ENCODE data around the gene ARID1B. TPM values are rescaled to one million over a fixed set of nuclear protein-coding genes. Genes with fewer than 3 reads are reported as not detected.

ARID1B gene
- polyA plus RNA-seq, 1 experiment = 19.2 TPM

DNA sequence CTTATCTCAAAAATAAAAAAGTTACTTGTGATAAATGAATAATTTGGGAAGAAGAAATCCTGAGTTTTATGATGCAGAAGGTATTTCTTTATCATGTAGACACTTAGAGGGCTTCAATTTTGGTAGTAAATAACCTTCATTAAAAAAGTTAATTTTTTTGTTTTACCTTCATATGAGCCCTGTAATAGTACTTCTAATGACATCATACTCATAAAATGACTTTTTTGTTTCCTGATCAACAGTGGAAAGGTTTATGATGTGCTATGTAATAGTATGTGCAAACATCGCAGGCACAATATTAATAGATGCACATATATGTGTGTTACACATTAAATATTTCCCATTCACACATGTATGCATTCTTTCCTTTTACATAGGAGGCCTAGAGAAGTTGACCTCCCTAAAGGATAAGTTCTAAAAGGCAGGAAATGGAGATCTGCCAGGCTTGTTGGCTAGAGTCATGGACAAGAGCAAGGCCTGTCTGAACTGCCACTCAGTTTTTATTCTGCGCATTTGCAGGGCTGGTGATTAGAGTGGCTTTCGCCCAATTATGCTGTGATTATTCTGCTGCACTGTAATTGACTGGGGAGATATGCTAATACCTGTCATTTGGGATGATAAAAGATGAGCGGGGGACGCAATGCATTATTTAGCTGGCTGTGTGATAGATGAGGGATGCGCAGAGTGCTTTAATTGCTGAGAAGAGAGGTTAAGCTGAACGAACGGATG, 273.5 kb downstream of the ARID1B start:
- no peaks in the 10 kb centered on the region for H3K27me3 ChIP-seq (ENCODE audit: control insufficient read depth, insufficient read depth, low read length)
- POLR2A ChIA-PET = no interaction called here
- TF ChIP-seq, protein P1, sequence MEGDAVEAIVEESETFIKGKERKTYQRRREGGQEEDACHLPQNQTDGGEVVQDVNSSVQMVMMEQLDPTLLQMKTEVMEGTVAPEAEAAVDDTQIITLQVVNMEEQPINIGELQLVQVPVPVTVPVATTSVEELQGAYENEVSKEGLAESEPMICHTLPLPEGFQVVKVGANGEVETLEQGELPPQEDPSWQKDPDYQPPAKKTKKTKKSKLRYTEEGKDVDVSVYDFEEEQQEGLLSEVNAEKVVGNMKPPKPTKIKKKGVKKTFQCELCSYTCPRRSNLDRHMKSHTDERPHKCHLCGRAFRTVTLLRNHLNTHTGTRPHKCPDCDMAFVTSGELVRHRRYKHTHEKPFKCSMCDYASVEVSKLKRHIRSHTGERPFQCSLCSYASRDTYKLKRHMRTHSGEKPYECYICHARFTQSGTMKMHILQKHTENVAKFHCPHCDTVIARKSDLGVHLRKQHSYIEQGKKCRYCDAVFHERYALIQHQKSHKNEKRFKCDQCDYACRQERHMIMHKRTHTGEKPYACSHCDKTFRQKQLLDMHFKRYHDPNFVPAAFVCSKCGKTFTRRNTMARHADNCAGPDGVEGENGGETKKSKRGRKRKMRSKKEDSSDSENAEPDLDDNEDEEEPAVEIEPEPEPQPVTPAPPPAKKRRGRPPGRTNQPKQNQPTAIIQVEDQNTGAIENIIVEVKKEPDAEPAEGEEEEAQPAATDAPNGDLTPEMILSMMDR (IDR thresholded peaks at IDR 0.05; ENCODE audit: low read depth, low read length) = no peak
- H3K9me3 ChIP-seq (ENCODE audit: control insufficient read depth, insufficient read depth, low read length) = peaks cover 2% of the 10 kb centered on the region; the same call in 1 of the 2 replicates
- H3K27ac ChIP-seq (ENCODE audit: low read depth, low read length) = no peak overlapping the region
- no peak overlapping the region for H3K4me3 ChIP-seq (ENCODE audit: low read depth, low read length)
- CTCF ChIA-PET = interaction anchor here (0.6 to 1.5 kb wide), 2 partner anchors 116 to 1681 kb away, joined by 3 read pairs; no protein-coding TSS in a partner anchor
- DNase-seq (ENCODE audit: low read depth, low spot score) = no peak

DNA sequence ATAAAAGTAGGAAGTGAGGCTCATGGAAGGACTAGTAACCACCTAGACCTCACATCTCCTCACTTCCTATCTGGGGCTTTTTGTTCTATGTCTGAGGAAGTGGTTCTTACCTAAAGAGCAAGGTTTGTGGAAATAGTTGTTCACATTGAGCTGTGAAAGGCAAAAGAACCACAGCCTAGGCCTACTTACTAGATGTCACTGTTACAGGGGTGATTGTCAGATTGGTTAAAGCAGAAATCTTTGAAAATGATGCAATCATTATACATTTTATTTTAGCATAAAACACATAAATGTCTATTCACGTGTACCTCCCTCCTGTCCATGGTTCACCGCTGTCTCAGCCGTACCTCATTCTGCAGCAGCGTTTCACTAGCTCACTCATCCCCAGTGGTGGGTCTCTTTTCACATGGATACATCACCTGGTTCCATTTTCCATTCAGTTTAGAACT, 277.4 kb downstream of the ARID1B start:
- TF ChIP-seq, protein P1 (IDR thresholded peaks at IDR 0.05; ENCODE audit: low read depth, low read length) = no peak
- no peak for DNase-seq (ENCODE audit: low read depth, low spot score)
- H3K27me3 ChIP-seq (ENCODE audit: control insufficient read depth, insufficient read depth, low read length) = no peaks in the 10 kb centered on the region
- no peak overlapping the region for H3K27ac ChIP-seq (ENCODE audit: low read depth, low read length)
- POLR2A ChIA-PET = no interaction called here
- no peak overlapping the region for H3K4me3 ChIP-seq (ENCODE audit: low read depth, low read length)
- CTCF ChIA-PET = no interaction called here
- peaks cover 5% of the 10 kb centered on the region; the same call in 1 of the 2 replicates for H3K9me3 ChIP-seq (ENCODE audit: control insufficient read depth, insufficient read depth, low read length)

DNA sequence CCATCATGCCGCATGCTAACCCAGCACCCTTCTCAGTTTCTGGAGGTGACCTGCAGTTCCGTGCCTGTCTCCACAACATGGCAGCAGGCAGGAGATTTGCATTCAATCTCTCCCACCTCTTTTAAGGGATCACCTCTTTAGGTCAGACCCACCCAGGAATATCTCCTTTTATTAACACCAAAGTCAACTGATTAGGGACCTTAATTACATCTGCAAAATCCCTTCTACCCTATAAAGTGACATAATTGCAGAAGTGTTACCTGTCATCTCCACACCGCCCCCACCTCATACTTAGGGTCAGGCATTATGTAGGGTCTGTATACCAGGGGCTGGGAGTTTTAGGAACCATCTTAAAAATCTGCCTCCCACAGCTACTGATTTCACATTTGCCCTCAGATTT, 278.7 kb downstream of the ARID1B start:
- no peak for DNase-seq (ENCODE audit: low read depth, low spot score)
- CTCF ChIA-PET = interaction anchor here (0.7 to 3.8 kb wide), 3 partner anchors 10 to 1729 kb away, joined by 3 to 23 read pairs (median 3); no protein-coding TSS in a partner anchor
- H3K27ac ChIP-seq (ENCODE audit: low read depth, low read length) = no peak overlapping the region
- no peaks in the 10 kb centered on the region for H3K27me3 ChIP-seq (ENCODE audit: control insufficient read depth, insufficient read depth, low read length)
- TF ChIP-seq, protein P1 (IDR thresholded peaks at IDR 0.05; ENCODE audit: low read depth, low read length) = no peak
- POLR2A ChIA-PET = no interaction called here
- H3K9me3 ChIP-seq (ENCODE audit: control insufficient read depth, insufficient read depth, low read length) = peaks cover 5% of the 10 kb centered on the region; the same call in 1 of the 2 replicates
- no peak overlapping the region for H3K4me3 ChIP-seq (ENCODE audit: low read depth, low read length)

DNA sequence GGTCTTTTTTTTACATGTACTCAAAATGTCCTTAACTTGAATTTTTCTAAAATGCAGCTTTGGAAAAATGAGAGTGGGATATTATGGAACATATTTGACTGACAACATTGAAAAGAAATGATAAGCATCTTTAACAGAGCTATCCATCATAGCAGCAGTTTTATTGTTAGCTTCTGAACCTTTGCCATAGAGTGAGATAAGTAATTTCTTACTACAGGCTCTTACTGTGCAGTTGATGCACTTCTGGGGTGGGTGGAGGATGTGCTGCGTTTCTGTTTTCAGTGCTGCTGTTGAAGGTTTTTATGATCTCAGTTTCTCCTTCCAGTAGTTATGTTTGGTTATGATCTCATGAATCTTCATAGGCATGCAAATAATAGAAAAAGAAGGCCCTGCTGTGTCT, 279.1 kb downstream of the ARID1B start:
- Histone ChIP-seq H3K9me3 (ENCODE audit: control insufficient read depth, insufficient read depth, low read length) (peaks cover 5% of the 10 kb centered on the region; the same call in 1 of the 2 replicates), H3K4me3 (ENCODE audit: low read depth, low read length) (no peak overlapping the region), H3K27me3 (ENCODE audit: control insufficient read depth, insufficient read depth, low read length) (no peaks in the 10 kb centered on the region), H3K27ac (ENCODE audit: low read depth, low read length) (no peak overlapping the region)
- CTCF ChIA-PET = interaction anchor here (0.7 to 3.8 kb wide), 4 partner anchors 10 to 1729 kb away, joined by 3 to 23 read pairs (median 3); no protein-coding TSS in a partner anchor
- POLR2A ChIA-PET = no interaction called here
- TF ChIP-seq, protein P1 (IDR thresholded peaks at IDR 0.05; ENCODE audit: low read depth, low read length) = no peak
- no peak for DNase-seq (ENCODE audit: low read depth, low spot score)

DNA sequence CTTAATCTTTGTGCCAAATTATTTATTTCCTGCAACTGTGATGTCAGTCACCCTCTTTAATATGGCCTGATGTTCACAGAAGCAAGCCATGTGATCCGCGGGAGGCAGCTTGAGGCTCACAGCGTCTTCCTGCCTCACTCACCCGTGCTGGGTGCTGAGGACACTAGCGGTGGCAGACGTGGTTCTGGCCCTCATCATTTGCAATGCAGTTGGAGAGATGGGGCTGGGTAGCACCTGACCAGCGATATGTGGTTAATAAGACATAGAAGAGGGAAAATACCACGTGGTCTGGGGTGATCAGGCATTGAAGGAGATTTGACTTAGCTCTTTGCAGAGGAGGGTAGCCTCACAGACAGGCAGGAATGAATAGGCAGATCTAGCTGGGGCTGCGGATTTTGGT, 281.4 kb downstream of the ARID1B start:
- POLR2A ChIA-PET = no interaction called here
- no peak overlapping the region for H3K4me3 ChIP-seq (ENCODE audit: low read depth, low read length)
- DNase-seq (ENCODE audit: low read depth, low spot score) = no peak
- no peak overlapping the region for H3K27ac ChIP-seq (ENCODE audit: low read depth, low read length)
- no peaks in the 10 kb centered on the region for H3K27me3 ChIP-seq (ENCODE audit: control insufficient read depth, insufficient read depth, low read length)
- TF ChIP-seq, protein P1 (IDR thresholded peaks at IDR 0.05; ENCODE audit: low read depth, low read length) = no peak
- CTCF ChIA-PET = interaction anchor here (0.9 to 3.8 kb wide), 2 partner anchors 12 kb away, joined by 4 to 23 read pairs; no protein-coding TSS in a partner anchor
- peaks cover 5% of the 10 kb centered on the region; the same call in 1 of the 2 replicates for H3K9me3 ChIP-seq (ENCODE audit: control insufficient read depth, insufficient read depth, low read length)

All from AG04450 (cell line).